B cell (primary cell): Measurements from ENCODE around the gene CHPT1. TPM values are rescaled to one million over a fixed set of nuclear protein-coding genes. Genes with fewer than 3 reads are reported as not detected.

Experiments used
- ATAC-seq: fragments of 200-7000 bp; cut with Tn5 transposase; one replicate; pipeline ENCODE4 v1.10.0; 2021; ENCODE audit warnings: low read depth, mild to moderate bottlenecking, moderate number of reproducible peaks, moderate library complexity
- CTCF ChIA-PET: fragments of 350-600 bp; sonication (Branson Sonifier 250); formaldehyde crosslinking; loops from one replicate; lab custom pipeline; 2021; ENCODE audit warnings: antibody characterized with exemption, inconsistent platforms; lab: Charles Lee
- POLR2A ChIA-PET: fragments of 350-600 bp; sonication (Branson Sonifier 250); formaldehyde crosslinking; loops from one replicate; lab custom pipeline; 2021; ENCODE audit warnings: antibody characterized with exemption; lab: Charles Lee
- DNase-seq: peaks from one replicate; pipeline ENCODE4 v3.0.0; 2013
- H2AFZ ChIP-seq: 2 replicates; pipeline ENCODE4 v1.6.1; 2012; ENCODE audit warnings: mild to moderate bottlenecking, low read depth, low read length; ENCODE audit not compliant: insufficient read depth, poor library complexity, severe bottlenecking
- H3K27ac ChIP-seq, 2 donors: 1 replicate in 1 of 2; 2 replicates in 1 of 2; pipeline ENCODE4 v1.5.1; 2012 to 2013; ENCODE audit warnings: low read length in 2 of 2, mild to moderate bottlenecking in 2 of 2, moderate library complexity in 1 of 2
- H3K27me3 ChIP-seq, 4 experiments: fragments of 200-600 bp in 1 of 4; sonication (generic) in 1 of 4; replicated peaks in 1 of 4; 1 replicate in 2 of 4; 2 replicates in 2 of 4; pipeline versions ENCODE4 v1.6.1 to v1.7.0; 2013 to 2016; ENCODE audit warnings: low read length in 3 of 4, mild to moderate bottlenecking in 2 of 4, mixed read lengths in 1 of 4, moderate library complexity in 1 of 4; ENCODE audit not compliant: insufficient read depth in 4 of 4, control insufficient read depth in 3 of 4; ENCODE audit errors: control extremely low read depth in 1 of 4
- H3K36me3 ChIP-seq, 2 experiments: replicated peaks in 1 of 2; 1 replicate in 1 of 2; 2 replicates in 1 of 2; pipeline versions ENCODE4 v1.6.1 to v1.7.1; 2013; ENCODE audit warnings: low read length in 1 of 2; ENCODE audit not compliant: insufficient read depth in 2 of 2, control insufficient read depth in 1 of 2; ENCODE audit errors: control extremely low read depth in 1 of 2, extremely low read depth in 1 of 2
- H3K4me1 ChIP-seq, 2 donors: fragments of 200-600 bp in 1 of 2; sonication (generic) in 1 of 2; 1 replicate in 1 of 2; 2 replicates in 1 of 2; pipeline versions ENCODE4 v1.5.1 to v1.6.1; 2013 to 2017; ENCODE audit warnings: low read length in 2 of 2; ENCODE audit not compliant: control insufficient read depth in 2 of 2, insufficient read depth in 2 of 2
- H3K4me2 ChIP-seq: replicated peaks from 2 replicates; pipeline ENCODE3; 2012; ENCODE audit warnings: mild to moderate bottlenecking, low read depth, low read length; ENCODE audit not compliant: poor library complexity, severe bottlenecking
- H3K4me3 ChIP-seq, 5 experiments: fragments of 200-600 bp in 1 of 5; sonication (generic) in 1 of 5; 1 replicate in 3 of 5; 2 replicates in 2 of 5; pipeline versions ENCODE4 v1.5.1 to v1.7.0; 2011 to 2016; ENCODE audit warnings: low read length in 4 of 5, mild to moderate bottlenecking in 4 of 5, low read depth in 2 of 5, control low read depth in 1 of 5, moderate library complexity in 1 of 5; ENCODE audit not compliant: insufficient read depth in 1 of 5; ENCODE audit errors: control extremely low read depth in 1 of 5, extremely low read depth in 1 of 5
- H3K79me2 ChIP-seq: fragments of 200-600 bp; sonication (generic); one replicate; pipeline ENCODE4 v1.6.0; 2016; ENCODE audit warnings: low read length; ENCODE audit not compliant: control insufficient read depth, insufficient read depth
- H3K9ac ChIP-seq: fragments of 200-600 bp; sonication (generic); 2 replicates; pipeline ENCODE4 v1.6.1; 2017; ENCODE audit warnings: mild to moderate bottlenecking, low read length, moderate library complexity
- H3K9me3 ChIP-seq, 3 donors: one replicate each; pipeline versions ENCODE4 v1.6.1 to v1.7.1; 2013; ENCODE audit warnings: low read length in 2 of 3; ENCODE audit not compliant: control insufficient read depth in 2 of 3, insufficient read depth in 1 of 3; ENCODE audit errors: control extremely low read depth in 1 of 3
- H4K20me1 ChIP-seq: 2 replicates; pipeline ENCODE4 v1.6.0; 2012; ENCODE audit warnings: mild to moderate bottlenecking, low read length; ENCODE audit not compliant: insufficient read depth, control insufficient read depth, poor library complexity, severe bottlenecking
- H3K27ac Mint-ChIP-seq: one replicate; pipeline ENCODE4 v1.8.0; 2021; ENCODE audit warnings: mixed read lengths
- H3K27me3 Mint-ChIP-seq: one replicate; pipeline ENCODE4 v1.8.0; 2021; ENCODE audit warnings: mixed read lengths
- H3K4me1 Mint-ChIP-seq: one replicate; pipeline ENCODE4 v1.8.0; 2021; ENCODE audit warnings: mixed read lengths
- H3K4me3 Mint-ChIP-seq: one replicate; pipeline ENCODE4 v1.8.0; 2021; ENCODE audit warnings: mixed read lengths
- H3K9me3 Mint-ChIP-seq: one replicate; pipeline ENCODE4 v1.8.0; 2022; ENCODE audit warnings: mixed read lengths; ENCODE audit not compliant: insufficient read depth
- EZH2 ChIP-seq: IDR thresholded peaks from 2 replicates; pipeline ENCODE4 v1.6.1; 2012; ENCODE audit warnings: borderline replicate concordance, low read depth, mild to moderate bottlenecking, moderate library complexity, low read length; ENCODE audit not compliant: insufficient read depth, poor library complexity, severe bottlenecking
- WGBS: methylation state at CpG from one replicate; pipeline ENCODE4 v1.1.5; 2013; ENCODE audit warnings: missing lambda C conversion rate; ENCODE audit not compliant: insufficient coverage; 5-methylcytosine and 5-hydroxymethylcytosine counted together
- intact Hi-C: fragments of 100-400 bp; cut with micrococcal nuclease; formaldehyde crosslinking; loops from one replicate; pipeline ENCODE4 v1.10.0; 2022
- polyA plus RNA-seq: library from polyadenylated mRNA; depleted of rRNA; stranded (reverse); fragments of >200 nt; gene quantifications from 2 replicates; pipeline ENCODE4 v1.2.3, GENCODE V29; 2012
- total RNA-seq, 2 donors: library from RNA; stranded (reverse); fragments of 120-200 nt in 1 of 2; gene quantifications; 1 replicate in 1 of 2; 2 replicates in 1 of 2; pipeline versions ENCODE4 v1.2.3 to v1.2.4, GENCODE V29; 2013 to 2022
- TF ChIP-seq, protein P1 (sequence below): fragments of 200-600 bp; IDR thresholded peaks from one replicate; pipeline ENCODE4 v1.8.0; 2022; ENCODE audit warnings: antibody characterized with exemption, mild to moderate bottlenecking

CHPT1 gene
- total and polyA plus RNA-seq, 2 donors (not counting 1 experiment from before 2014, with no cell fraction given): 46.9 to 215 TPM

DNA sequence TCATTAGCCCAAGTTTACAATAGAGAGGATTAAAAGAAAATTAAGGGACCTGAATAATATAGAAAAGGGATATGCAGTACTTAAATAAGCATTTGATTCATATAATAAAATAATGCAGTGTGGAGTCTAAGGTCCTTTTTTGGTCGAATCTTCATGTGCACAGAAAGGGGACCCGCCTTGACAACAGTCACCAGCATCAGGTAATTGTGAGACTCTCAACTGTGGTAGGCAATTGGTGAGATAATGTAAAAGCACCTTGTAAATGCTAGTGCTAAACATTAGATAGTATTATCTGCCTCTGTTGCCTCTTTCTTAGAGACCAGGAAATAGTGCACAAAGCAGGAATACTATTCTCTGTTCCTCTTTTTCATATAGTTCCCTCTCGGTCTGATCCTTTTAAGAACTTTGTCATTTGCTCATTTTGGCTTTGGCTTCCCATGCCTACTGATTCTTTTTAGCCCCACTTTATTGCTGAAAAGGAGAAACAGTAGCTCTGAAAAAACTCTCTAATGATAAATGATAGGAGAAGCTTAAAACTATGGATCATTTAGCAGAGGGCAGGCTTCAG, 17.5 kb downstream of the CHPT1 start:
- Mint-ChIP-seq H3K4me1 (peaks cover 42% of the 10 kb centered on the region), H3K9me3 (no peaks in the 10 kb centered on the region), H3K27me3 (no peaks in the 10 kb centered on the region), H3K4me3 (no peak overlapping the region), H3K27ac (no peak overlapping the region)
- Histone ChIP-seq H4K20me1 (peaks cover 24% of the 10 kb centered on the region), H3K4me1 (peaks cover 0 to 12% of the 10 kb centered on the region in 2 donors), H3K79me2 (peaks cover 24% of the 10 kb centered on the region), H3K9ac (no peak overlapping the region), H2AFZ (no peak overlapping the region), H3K4me2 (no peak overlapping the region), H3K9me3 (no peaks in the 10 kb centered on the region), H3K4me3 (no peak overlapping the region), H3K27me3 (no peaks in the 10 kb centered on the region), H3K27ac (no peak overlapping the region), H3K36me3 (peaks cover 1 to 15% of the 10 kb centered on the region in 2 experiments)
- POLR2A ChIA-PET: interaction anchor here (1.3 kb wide), 1 partner anchor 16 kb away, joined by 7 read pairs; no protein-coding TSS in a partner anchor
- intact Hi-C loops: loop anchor here (2.0 kb wide), 1 partner anchor 14 kb away; no protein-coding TSS in a partner anchor
- 90% methylated on average over 2 of the region's 3 CpGs for WGBS
- CTCF ChIA-PET: interaction anchor here (0.8 to 1.1 kb wide), 4 partner anchors 8 to 45 kb away, joined by 4 read pairs; no protein-coding TSS in a partner anchor
- TF ChIP-seq, protein P1, sequence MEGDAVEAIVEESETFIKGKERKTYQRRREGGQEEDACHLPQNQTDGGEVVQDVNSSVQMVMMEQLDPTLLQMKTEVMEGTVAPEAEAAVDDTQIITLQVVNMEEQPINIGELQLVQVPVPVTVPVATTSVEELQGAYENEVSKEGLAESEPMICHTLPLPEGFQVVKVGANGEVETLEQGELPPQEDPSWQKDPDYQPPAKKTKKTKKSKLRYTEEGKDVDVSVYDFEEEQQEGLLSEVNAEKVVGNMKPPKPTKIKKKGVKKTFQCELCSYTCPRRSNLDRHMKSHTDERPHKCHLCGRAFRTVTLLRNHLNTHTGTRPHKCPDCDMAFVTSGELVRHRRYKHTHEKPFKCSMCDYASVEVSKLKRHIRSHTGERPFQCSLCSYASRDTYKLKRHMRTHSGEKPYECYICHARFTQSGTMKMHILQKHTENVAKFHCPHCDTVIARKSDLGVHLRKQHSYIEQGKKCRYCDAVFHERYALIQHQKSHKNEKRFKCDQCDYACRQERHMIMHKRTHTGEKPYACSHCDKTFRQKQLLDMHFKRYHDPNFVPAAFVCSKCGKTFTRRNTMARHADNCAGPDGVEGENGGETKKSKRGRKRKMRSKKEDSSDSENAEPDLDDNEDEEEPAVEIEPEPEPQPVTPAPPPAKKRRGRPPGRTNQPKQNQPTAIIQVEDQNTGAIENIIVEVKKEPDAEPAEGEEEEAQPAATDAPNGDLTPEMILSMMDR: no peak
- ATAC-seq: no peak
- DNase-seq: no peak

DNA sequence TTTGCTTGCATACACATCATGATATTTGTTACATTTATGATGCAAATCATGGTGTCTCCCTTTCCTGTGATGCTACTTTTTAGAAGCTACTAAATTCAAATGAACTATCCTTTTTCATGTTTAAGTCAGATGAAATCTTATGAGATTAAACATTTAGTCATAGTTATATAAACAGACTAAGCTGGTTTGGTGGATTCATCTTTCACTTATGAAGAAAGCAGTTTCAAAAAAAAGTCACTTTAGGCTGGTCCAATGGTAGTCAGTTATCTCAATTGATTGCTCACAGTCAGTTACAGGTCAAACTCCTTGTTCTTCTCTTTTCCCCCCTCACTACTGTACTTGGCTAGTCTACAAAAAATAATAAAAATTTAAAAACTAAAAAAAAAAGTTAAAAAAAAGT, 22.1 kb downstream of the CHPT1 start:
- Histone ChIP-seq H3K4me2 (no peak overlapping the region), H3K27ac (no peak overlapping the region), H3K4me1 (peaks cover 0 to 6% of the 10 kb centered on the region in 2 donors), H3K27me3 (no peaks in the 10 kb centered on the region), H3K9me3 (no peaks in the 10 kb centered on the region), H3K36me3 (peaks cover 5 to 20% of the 10 kb centered on the region in 2 experiments), H2AFZ (no peak overlapping the region), H3K79me2 (no peaks in the 10 kb centered on the region), H4K20me1 (no peaks in the 10 kb centered on the region), H3K4me3 (no peak overlapping the region), H3K9ac (no peak overlapping the region)
- no peaks in the 10 kb centered on the region for H3K27me3 Mint-ChIP-seq
- H3K27ac Mint-ChIP-seq: no peak overlapping the region
- no peak for ATAC-seq
- no peak for DNase-seq
- H3K4me3 Mint-ChIP-seq: no peak overlapping the region
- no peaks in the 10 kb centered on the region for H3K9me3 Mint-ChIP-seq
- ChIA-PET CTCF (interaction anchor here (0.6 to 1.0 kb wide), 2 partner anchors 32 to 40 kb away, joined by 6 read pairs; no protein-coding TSS in a partner anchor), POLR2A (no interaction called here)
- intact Hi-C loops: no loop called here
- peaks cover 14% of the 10 kb centered on the region for H3K4me1 Mint-ChIP-seq
- no peak for TF ChIP-seq EZH2
- TF ChIP-seq, protein P1: no peak
